Left cardiac atrium (tissue), 4 donors: ENCODE data around the gene SPECC1. TPM values are rescaled to one million over a fixed set of nuclear protein-coding genes. Genes with fewer than 3 reads are reported as not detected.
"Not testable (repeated sequence)": the region's sequence is repeated elsewhere in the genome, so short reads cannot be mapped to it uniquely, and the experiment has no call there.

ENCODE experiments used
- ATAC-seq, 2 donors: fragments of 200-7000 bp; cut with Tn5 transposase; one replicate each; pipeline ENCODE4 v1.9.1; 2020; ENCODE audit warnings: mild to moderate bottlenecking in 2 of 2, moderate library complexity in 2 of 2
- DNase-seq: peaks from one replicate; pipeline ENCODE4 v3.0.0-alpha.2; 2020
- intact Hi-C, 2 donors: fragments of 100-400 bp; cut with DNase I; formaldehyde crosslinking; loops; one replicate each; pipeline versions ENCODE4 v1.14.1 to v1.15.1; 2022 to 2023
- total RNA-seq, 2 donors: library from RNA; stranded (reverse); fragmentation: NEBNext Ultra II Directional; extraction: Animal tissue kit (Norgen Biotek cat#: 25700); gene quantifications; one replicate each; pipeline ENCODE4 v1.2.1, GENCODE V29; 2021
- donor health status: DM: no; HTN: yes; CAD: no.
- donor health status: DM: no; HTN: yes; CAD: no; lungs with severe emphysema.
- donor health status: DM: yes; HTN: yes; CAD: no.
- donor health status: Dilated cardiomyopathy.

The SPECC1 gene
- total RNA-seq, 2 donors from 2014 or later: 12.6 to 14.2 TPM

DNA sequence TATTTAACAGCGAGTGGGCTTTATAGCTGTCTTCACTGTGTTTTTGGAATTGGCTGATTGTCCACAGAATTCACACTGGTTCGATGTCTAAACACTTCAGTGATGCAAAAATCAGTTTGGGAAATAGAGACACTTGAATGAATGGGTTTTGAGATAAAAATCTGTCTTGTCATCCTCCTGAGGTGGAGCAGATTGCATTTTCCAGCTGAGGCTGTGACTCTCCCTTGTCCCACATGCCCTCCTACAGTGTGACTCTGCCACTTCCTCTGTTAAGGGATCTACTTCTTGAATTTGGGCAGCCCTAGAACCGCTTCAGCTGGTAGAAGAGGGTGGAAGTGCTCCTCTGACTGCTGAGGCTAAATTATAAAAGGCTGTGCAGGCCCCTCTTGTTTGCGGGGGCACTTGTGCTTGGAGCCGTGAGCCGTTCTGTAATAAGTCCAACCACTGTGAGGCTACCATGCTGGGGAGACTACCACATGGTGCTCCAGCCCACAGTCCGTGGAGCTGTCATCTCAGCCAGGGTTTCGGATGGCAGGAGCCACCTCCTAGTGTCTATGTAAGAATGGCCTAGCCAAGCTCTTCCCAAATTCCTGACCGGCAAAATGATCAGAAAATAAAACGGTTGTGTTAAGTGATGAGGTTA, 175.9 kb downstream of the SPECC1 start:
- no peak for DNase-seq
- no peak for ATAC-seq
- intact Hi-C loops: no loop called here

DNA sequence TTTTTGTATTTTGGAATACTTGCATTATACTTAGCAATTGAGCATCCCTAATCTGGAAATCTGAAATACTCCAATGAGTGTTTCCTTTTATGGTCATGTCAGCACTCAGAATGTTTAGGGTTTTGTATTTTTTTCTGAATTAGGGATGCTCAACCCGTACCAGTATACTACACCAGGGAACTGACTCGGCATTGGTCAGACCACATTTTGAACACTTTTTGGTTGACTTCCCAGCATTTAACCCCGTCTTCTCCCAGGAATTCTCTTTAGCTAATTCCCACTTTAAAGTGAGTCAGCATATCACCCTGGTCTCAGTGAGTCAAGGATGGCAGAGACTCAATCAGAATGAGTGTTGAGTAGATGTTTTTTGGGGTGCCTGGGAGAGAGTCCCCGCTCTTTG, 177.9 kb downstream of the SPECC1 start:
- ATAC-seq: no peak
- intact Hi-C loops: no loop called here

DNA sequence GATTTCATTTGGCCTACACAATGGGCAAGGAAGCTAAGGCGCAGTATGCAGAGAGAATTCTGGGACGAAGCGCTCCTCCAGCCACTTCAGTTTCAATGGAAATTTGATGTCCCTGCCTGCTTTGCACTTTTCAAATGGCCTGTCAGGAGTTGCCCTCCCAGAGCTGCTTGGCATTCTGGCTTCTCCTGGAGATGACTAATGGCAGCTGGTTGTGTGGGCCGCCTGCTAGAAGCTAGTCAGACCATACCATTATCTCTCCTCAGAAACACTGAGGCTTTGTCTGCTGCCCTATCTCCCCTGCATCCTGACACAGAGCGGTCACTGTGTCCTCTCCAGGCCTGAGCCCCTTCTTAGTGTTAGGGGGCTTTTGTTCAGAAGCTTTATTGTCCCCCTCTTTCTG, 180.1 kb downstream of the SPECC1 start:
- no peak for DNase-seq
- ATAC-seq: peak in 1 of 2 donors; percentile 63
- intact Hi-C loops: no loop called here

More for the DNA sequence above, 177.9 kb downstream of the SPECC1 start:
- no peak for DNase-seq

DNA sequence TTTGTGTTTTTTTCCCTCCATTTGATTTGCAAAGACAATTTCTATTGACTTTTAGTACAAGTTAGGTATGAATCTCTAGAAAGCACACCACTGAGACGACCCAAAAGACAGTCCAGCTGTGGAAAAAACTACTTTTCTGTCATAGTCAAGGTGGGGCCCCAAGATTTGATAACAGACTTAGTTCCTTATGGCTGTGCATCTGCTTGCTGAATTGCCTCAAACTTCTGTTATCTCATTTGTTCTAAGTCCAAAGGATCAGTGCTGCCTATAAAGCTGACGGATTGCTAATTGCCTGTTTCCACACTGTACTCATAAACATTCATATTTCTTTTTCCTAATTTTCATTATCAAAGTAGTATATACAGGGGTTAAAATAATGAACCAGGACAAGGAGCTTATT, 180.8 kb downstream of the SPECC1 start:
- intact Hi-C loops: no loop called here
- ATAC-seq (no peak), DNase-seq (no peak)

DNA sequence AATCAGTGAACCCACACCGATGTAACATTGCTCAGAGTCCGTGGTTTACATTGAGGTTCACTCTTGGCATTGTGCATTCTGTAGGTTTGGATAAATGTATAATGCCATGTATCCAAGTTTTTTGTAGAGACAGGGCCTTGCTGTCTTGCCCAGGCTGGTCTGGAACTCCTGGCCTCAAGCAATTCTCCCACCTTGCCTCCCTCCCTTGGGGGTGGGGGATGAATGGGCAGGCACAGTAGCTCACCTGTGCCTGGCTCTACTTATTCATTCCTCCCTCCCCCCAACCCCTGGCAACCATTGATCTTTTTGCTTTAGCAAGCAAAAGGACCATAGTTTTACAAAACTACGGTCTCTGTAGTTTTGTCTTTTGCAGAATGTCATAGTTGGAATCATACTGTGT, 181.4 kb downstream of the SPECC1 start:
- ATAC-seq (no peak), DNase-seq (no peak)
- intact Hi-C loops: no loop called here

DNA sequence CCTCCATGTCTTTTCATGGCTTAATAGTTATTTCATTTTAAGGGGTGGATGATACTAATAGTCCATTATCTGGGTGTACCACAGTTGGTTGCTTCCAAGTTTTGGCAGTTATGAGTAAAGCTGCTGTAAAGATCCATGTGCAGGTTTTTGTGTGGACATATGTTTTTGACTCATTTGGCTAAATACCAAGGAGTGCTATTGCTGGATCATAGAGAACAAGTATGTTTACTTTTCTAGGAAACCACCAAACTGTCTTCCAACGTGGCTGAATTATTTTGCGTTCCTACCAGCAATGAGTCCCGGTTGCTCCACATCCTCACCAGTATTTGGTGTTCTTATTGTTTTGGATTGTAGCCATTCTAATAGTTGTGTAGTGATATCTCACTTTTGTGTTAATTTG, 181.9 kb downstream of the SPECC1 start:
- intact Hi-C loops: no loop called here
- ATAC-seq (no peak), DNase-seq (no peak)

DNA sequence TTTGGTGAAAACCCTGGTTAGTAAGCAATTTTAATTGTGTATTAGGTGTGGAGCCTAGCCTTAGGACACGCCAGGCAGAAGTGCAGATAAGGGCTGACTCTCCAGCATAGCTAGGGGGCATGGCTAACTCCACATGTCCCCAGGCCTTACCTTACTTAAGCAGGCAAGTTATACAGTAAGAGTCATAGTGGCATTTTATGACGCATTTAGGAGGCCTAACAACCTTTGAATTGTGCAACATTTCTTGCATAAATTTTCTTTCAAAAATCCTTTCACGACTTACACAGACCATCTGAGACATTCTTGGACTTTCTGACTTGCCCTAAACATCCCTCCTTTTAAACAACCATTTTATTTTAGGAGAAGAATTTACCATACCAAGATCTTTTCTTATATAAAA, 187.1 kb downstream of the SPECC1 start:
- ATAC-seq, intact Hi-C loops: not testable (repeated sequence)

DNA sequence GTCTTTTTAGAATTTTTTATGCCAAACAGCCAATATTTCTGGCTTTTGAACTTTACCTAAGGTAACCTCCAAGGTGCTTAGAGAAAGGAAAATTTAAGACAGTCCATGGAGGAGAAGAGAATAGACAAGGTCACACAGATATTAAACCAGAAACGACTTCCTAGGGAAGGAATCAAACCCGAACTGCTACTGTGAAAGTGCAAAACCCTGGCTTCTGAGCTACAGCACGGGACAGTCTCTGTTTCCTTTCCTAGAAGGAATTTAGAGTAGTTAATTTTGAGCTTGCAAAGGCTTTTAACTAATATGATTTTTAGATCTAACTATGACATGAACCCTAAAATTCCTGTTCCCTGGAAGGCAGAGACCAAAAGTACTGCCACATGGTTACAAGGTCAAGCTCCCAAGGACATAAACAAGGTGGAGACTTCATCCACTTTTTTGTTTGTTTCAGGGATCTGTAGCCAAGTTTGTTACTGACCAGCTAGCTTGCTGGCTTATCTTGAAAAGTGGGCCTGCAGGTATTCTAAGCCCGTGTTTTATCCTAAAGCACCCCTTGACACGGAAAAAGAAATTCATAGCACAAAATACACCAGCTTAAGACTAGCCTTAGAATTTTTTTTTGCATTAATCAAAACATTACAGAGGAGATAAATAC, 188.2 kb downstream of the SPECC1 start:
- ATAC-seq (no peak), DNase-seq (no peak)
- intact Hi-C loops: no loop called here

More for the DNA sequence above, 187.1 kb downstream of the SPECC1 start:
- DNase-seq: not testable (repeated sequence)

DNA sequence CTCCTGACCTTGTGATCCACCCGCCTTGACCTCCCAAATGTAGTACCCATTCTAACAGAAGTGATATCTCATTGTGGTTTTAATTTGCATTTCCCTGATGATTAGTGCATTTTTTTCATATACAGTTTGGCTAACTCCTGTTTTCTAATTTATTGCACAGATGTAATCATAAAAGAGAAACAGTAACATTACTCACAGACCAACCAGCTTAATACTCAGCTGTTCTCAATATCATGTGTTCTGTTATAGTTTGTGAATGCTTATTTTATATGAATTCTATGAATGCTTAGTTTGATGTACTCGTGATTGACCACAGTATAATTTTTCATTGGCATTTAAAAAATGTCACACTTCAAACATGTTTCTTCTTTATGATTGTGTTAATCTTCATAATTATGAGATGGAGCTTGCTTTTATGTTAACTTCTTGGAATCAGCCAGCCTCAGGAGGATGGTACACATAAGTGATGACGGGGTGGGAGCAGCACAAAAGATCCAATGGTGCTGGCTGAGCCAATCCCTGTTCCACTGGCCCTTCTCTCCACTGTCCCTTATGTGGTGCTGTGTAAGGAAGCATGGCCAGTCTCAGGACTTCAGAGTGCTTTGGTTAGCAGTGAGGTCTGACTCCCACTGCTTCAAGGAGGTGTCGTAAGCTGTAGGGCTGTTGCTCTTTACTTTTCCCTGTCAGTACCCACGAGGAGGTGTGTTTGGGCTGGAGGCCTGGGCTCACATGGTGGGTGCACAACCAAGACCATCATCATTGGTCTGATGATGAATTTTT, 191.0 kb downstream of the SPECC1 start:
- ATAC-seq (no peak), DNase-seq (no peak)
- intact Hi-C loops: no loop called here

DNA sequence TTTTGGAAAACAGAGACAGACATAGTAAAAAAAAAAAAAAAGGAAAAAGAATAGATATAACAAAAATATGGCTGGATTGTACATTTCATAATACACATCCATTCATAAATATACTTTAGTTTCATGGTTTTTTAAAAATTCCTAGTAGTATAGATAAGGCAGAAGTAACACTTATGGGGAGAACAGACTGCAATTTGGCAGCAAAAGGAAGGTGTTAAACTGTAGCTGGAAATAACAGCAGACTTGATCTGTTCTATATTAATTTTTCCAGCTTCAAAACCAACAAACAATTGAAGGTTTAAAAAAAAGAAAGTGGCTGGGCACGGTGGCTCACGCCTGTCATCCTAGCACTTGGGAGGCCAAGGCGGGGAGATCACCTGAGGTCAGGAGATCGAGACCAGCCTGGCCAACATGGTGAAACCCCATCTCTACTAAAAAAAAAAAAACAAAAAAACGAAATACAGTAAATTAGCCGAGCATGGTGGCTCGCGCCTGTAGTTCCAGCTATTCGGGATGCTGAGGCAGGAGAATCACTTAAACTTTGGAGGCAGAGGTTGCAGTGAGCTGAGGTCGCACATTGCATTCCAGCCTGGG, 191.8 kb downstream of the SPECC1 start:
- DNase-seq: no peak
- no peak for ATAC-seq
- intact Hi-C loops: no loop called here

DNA sequence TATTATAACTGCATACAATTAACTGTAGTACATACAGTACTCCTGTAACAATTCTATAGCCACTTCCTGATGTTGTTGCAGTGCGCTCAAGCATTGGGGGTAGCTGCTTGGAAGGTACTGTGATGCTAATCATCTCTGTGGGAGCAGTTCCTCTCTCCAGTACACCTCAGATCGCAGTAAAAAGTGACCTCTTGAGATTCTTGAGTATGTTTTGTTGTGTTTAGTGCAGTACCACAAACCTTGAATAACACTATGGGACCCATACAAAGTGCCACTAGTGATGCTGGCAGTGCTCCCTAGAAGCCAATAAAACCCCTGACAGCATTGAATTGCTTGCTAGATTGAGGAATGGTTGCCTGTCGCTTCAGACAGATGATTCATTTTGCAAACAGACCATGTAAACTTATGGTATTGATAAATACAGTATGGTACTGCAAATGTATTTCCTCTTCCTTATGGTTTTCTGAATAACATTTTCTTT, 193.0 kb downstream of the SPECC1 start:
- DNase-seq (no peak), ATAC-seq (no peak)
- intact Hi-C loops: no loop called here

DNA sequence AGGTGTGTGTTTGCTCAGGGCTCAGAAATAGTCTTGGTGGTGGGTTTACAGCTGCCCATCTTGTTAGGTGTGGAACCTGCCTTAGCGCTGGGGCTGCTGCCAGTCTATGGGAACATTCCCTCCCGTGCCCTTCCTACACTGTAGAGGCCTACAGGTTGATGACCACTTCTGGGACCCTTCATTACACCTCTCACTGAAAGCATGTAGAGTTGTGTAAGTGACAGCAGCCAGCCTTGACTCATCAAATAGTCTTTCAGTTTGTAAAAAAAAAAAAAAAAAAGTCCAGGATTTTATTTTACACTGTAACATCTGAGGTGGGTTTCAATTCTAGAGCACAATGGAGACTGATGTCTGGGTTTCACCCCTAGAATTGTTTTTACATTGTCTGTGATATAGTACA, 193.9 kb downstream of the SPECC1 start:
- ATAC-seq (no peak), DNase-seq (no peak)
- intact Hi-C loops: no loop called here

DNA sequence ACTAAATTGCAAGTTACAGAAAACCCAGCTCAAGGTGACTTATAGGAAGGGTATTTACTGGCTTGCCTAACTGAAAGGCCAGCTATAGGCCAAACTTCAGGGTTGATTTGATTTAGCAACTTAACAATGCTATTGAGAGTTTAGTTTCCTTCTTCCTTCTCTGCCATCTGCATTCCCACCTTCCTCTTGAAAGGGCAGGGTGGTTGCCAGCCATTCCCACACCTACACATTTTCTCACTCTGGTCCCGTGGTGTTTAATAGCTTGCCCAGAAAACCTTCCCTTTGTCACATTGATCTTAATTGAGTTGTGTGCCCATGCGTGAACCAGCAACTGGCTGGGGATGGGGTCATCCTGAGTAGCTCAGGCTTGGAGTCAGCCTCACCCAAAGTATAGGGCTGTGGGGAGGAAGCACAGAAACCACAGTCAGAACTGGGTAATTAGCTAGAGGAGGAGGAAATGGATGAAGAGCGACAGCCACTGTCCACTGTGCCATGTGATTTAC, 194.7 kb downstream of the SPECC1 start:
- no peak for DNase-seq
- ATAC-seq: no peak
- intact Hi-C loops: no loop called here

DNA sequence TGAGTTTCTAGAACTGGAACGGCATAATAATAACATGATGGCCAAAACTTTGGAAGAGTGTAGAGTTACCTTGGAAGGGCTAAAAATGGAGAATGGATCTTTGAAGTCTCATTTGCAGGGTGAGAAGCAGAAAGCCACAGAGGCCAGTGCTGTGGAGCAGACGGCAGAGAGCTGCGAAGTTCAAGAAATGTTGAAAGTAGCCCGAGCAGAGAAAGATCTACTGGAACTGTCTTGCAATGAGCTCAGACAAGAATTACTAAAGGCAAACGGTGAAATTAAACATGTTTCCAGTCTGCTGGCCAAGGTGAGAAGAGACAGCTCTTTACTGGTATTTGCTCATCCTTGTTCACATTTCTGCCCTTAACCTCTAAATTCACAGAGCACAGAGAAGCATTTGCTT, 196.4 kb downstream of the SPECC1 start:
- ATAC-seq (no peak), DNase-seq (no peak)
- intact Hi-C loops: no loop called here

DNA sequence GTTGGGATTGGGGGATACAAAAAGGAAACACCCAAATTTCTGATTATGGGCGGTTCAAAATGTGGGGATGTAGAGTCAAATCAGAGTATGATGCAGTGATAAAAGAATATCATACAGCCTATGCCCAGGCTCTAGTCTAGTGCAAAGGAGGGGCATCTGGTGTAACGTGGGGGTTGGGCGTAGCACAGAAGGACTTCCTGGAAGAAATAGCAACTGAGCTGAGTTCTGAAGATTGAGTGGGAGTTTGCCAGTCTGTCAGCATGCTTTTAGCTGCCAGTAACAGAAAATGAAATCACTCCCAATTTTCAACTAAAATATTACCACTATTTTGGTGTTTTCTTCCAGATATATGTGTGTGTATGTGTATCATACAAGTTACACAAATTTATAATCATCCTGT, 196.9 kb downstream of the SPECC1 start:
- DNase-seq: no peak
- intact Hi-C loops: no loop called here
- ATAC-seq: peak in 1 of 2 donors; percentile 90

DNA sequence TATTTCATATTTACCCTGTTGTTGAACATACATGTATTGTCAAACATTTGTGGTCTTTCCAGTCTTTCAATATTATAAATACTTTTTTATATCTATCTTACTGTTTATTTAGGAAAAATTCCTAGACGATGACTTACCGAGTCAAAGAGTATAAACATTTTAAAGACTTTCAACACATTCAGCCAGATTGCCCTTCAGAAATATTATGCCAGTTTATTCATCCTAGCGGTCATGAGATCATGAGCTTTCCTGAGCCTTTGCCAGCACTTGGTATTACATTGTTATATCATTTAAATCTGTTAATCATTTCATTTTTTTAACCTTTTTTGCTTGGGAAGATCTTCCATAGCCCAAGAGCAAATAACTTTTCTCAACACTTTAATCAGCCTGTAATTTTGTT, 197.4 kb downstream of the SPECC1 start:
- DNase-seq: no peak
- ATAC-seq: peak in 1 of 2 donors; percentile 80
- intact Hi-C loops: no loop called here

DNA sequence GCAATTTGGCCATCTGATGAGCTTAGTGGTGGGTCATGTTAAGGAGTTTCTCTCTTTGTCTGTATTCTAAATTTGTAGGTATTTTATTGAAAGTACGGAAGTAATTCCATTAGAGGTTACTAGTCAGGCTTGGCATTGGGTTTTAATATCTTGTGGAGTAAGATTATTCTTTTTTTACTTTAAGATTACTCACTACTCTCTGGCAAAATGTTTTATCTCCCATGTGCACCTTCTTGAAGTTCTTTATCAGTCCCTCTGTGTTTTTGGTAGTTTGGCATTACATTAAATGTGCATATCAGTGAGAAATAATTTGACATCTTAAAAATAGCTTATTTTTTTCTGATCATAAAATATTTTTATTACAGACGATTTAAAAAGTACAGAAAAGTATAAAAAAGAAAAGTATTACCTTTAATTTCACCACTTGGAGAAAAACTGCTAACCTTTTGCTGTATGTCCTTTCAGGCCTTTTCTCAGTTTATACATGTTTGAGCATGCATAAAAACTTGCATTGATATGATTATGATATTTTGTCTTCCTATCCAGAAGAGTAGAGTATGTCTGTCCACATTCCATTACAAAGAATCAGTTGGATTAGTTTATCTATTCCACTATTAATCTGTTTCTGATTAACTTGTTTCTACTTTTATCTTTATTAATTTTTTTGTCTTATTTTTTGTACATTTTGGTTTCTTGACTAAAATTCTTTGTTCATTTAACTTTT, 198.3 kb downstream of the SPECC1 start:
- intact Hi-C loops: no loop called here
- ATAC-seq: peak in 1 of 2 donors; percentile 10

DNA sequence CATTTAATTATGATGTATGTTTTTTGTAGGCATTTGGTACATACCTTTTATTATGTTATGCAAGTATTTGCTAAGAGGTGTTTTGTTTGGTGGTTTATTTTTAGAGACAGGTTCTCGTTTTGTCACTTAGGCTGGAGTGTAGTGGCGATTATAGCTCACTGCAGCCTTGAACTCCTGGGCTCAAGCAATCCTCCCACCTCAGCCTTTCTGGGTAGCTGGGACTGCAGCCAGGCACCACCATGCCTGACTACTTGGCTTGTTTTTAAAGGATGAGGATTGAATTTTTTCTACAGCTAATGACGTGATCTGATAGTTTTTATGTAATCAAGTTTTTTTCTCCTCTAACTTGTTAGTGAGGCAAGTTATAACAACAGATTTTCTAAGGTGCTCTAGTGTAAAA, 199.6 kb downstream of the SPECC1 start:
- no peak for DNase-seq
- intact Hi-C loops: no loop called here
- ATAC-seq: no peak

More for the DNA sequence above, 198.3 kb downstream of the SPECC1 start:
- no peak for DNase-seq

DNA sequence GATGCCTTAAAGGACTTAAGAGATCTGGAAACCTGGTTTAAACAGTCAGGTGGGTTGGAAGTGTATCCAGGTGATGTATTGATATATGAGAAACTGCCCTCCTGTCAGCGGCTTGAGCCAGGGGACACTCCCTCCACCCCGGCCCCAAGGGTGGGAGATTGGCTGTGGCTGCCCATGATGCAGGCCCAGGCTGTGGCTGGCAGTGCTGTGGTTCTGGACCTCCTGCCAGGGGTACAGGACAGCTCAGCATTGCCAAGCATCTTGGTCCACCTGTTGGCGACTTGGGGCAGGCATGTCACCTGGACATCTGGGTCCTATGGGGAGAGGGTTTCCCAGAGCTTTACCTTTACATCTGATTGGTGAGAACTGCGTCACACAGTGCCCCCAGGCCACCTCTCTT, 201.0 kb downstream of the SPECC1 start:
- DNase-seq (no peak), ATAC-seq (no peak)
- intact Hi-C loops: no loop called here
